Middle frontal gyrus (tissue), 1 donor: ENCODE results near the gene NANOS2.
"Not testable (repeated sequence)": the region's sequence is repeated elsewhere in the genome, so short reads cannot be mapped to it uniquely, and the experiment has no call there.

Experiments
- DNase-seq: peaks from one replicate; pipeline ENCODE4 v3.0.0-alpha.2; 2015; ENCODE audit warnings: low spot score; ENCODE audit errors: extremely low spot score

The NANOS2 gene

DNA sequence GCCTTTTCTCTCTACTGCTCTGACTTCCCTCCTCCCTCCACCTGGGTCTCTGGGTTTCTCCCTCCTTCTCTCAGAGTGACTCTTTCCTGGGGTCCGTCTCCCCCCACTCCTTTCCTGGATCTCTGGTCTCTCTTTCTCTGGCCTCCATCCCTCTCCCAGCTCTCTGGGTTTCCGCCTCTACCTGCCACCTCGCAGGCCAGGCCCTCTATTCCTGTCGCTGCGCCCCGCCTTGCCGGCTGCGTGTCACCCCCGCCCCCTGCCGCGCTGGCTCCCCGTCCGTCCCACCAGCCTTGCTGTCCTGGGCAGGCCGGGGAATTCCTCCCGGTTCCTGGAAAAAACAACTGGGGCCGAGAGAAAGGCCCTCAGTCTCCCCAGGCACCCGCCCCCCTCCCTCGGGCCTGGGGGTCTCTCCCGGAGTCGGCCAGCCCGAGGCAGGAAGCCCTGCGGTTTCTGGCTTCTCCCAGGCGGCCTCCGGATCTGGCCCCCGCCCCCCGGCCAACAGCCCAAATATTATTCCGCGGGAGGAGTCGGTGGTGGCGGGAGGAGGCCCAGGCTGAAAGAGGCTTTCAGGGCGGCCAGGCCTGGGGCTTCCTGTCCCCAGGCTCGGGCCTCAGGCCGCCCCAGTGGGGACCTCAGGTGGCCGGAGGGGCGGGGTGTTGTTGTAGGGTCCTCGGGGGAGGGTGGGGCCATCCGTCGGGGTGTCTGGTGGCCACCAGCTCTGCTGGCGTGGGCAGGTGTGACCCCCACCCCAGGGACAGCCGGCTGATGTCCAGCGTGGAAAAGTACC lies 38.0 kb downstream of the NANOS2 start:
- no peak for DNase-seq

- DNase-seq: no peak
Observed at GRCh38 chr19:45876161-45876410, 38.5 kb downstream of the NANOS2 start.

DNA sequence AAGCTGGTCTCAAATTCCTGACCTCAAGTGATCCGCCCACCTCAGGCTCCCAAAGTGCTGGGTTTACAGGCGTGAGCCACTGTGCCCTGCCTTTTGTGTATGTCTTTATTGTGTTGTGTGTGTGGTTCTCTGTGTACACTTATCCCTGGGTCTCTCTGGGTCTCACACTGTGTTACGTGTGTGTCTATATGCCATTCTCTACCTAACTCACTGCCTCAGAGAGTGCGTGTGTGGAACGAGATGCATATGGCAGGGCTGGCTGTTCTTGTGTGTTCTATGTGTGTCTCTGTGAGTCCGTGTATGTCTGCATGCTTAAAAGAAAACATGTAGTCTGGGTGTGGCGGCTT lies 40.0 kb downstream of the NANOS2 start:
- no peak for DNase-seq

- DNase-seq: no peak
Observed at GRCh38 chr19:45873219-45873772, 41.3 kb downstream of the NANOS2 start.

DNA sequence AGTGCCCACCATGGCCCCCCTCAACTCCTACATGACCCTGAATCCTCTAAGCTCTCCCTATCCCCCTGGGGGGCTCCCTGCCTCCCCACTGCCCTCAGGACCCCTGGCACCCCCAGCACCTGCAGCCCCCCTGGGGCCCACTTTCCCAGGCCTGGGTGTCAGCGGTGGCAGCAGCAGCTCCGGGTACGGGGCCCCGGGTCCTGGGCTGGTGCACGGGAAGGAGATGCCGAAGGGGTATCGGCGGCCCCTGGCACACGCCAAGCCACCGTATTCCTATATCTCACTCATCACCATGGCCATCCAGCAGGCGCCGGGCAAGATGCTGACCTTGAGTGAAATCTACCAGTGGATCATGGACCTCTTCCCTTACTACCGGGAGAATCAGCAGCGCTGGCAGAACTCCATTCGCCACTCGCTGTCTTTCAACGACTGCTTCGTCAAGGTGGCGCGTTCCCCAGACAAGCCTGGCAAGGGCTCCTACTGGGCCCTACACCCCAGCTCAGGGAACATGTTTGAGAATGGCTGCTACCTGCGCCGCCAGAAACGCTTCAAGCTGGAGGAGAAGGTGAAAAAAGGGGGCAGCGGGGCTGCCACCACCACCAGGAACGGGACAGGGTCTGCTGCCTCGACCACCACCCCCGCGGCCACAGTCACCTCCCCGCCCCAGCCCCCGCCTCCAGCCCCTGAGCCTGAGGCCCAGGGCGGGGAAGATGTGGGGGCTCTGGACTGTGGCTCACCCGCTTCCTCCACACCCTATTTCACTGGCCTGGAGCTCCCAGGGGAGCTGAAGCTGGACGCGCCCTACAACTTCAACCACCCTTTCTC lies 42.3 kb downstream of the NANOS2 start:
- DNase-seq: no peak

GRCh38 chr19:45870798-45871197 lies 43.8 kb downstream of the NANOS2 start:
- no peak for DNase-seq

DNA sequence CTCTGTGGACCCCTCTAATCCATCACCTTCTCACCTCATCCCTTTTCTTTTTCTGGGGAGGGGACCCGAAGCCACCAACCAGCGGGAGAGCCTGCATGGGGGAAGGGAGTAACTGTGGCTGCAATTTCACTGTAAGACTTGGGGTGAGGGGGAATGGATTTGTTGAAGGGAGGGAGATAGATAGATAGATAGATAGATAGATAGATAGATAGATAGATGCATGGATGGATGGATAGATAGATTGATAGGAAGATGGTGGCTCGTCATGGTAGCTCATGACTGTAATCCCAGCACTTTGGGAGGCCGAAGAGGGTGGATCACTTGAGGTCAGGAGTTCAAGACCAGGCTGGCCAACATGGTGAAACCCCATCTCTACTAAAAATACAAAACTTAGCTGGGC lies 47.3 kb downstream of the NANOS2 start:
- DNase-seq: not testable (repeated sequence)

- no peak for DNase-seq
Observed at GRCh38 chr19:45866400-45867176, 48.0 kb downstream of the NANOS2 start.

GRCh38 chr19:45865269-45865948 lies 49.2 kb downstream of the NANOS2 start:
- DNase-seq: no peak

GRCh38 chr19:45864629-45865082 lies 49.9 kb downstream of the NANOS2 start:
- DNase-seq: no peak

- no peak for DNase-seq
Observed at GRCh38 chr19:45863840-45864628, 50.5 kb downstream of the NANOS2 start, which contains the start of gene FOXA3. FOXA3 (plus strand) TSS chr19:45864326; CDS start chr19:45864457, 131 bp downstream.

DNA sequence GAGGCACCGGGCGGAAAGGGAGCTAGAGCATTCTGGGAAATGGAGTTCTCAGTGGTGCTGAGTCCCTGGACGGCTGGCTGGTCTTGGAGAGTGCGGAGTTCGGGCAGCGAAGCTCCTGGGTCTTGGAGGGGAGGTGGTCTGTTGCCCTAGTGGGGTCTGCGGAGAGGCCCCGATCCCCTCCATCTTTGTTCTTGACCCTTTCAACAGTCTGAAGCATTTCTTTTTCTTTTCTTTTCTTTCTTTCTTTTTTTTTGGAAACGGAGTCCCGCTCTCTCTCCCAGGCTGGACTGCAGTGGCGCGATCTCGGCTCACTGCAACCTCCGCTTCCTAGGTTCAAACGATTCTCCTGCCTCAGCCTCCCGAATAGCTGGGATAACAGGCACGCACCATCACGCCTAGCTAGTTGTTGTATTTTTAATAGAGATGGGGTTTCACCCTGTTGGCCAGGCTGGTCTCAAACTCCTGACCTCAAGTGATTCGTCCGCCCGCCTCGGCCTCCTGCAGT lies 51.2 kb downstream of the NANOS2 start:
- DNase-seq: no peak
